DND-41 (cell line): ENCODE data around the gene FBLN5.

Source experiments
- ATAC-seq: fragments of 200-7000 bp; cut with Tn5 transposase; 3 replicates; pipeline ENCODE4 v1.9.1; 2021; ENCODE audit warnings: low read depth; ENCODE audit not compliant: insufficient read depth
- DNase-seq: peaks from one replicate; pipeline ENCODE4 v3.0.0-alpha.2; 2020
- H2AFZ ChIP-seq: 2 replicates; pipeline ENCODE4 v1.6.0; 2012; ENCODE audit warnings: low read depth, low read length
- H3K27ac ChIP-seq: 2 replicates; pipeline ENCODE4 v1.5.1; 2012; ENCODE audit warnings: low read length, inconsistent platforms
- H3K27me3 ChIP-seq: fragments of 200-600 bp; sonication (generic); 2 replicates; pipeline ENCODE4 v1.6.0; 2012; ENCODE audit warnings: low read length, mild to moderate bottlenecking, inconsistent platforms; ENCODE audit not compliant: insufficient read depth, poor library complexity
- H3K36me3 ChIP-seq: 2 replicates; pipeline ENCODE4 v1.5.1; 2012; ENCODE audit warnings: low read length, inconsistent platforms; ENCODE audit not compliant: insufficient read depth
- H3K4me1 ChIP-seq: 2 replicates; pipeline ENCODE4 v1.5.1; 2012; ENCODE audit warnings: mild to moderate bottlenecking, low read length; ENCODE audit not compliant: insufficient read depth
- H3K4me2 ChIP-seq: 2 replicates; pipeline ENCODE4 v1.6.0; 2012; ENCODE audit warnings: mild to moderate bottlenecking, moderate library complexity, low read length, inconsistent platforms; ENCODE audit not compliant: insufficient read depth
- H3K4me3 ChIP-seq, 2 experiments: fragments of 200-600 bp in 1 of 2; shearing (Covaris generic) in 1 of 2; 2 replicates each; pipeline ENCODE4 v1.5.1; 2012 to 2016; ENCODE audit warnings: inconsistent platforms in 2 of 2, low read length in 2 of 2, mild to moderate bottlenecking in 2 of 2, low read depth in 1 of 2, moderate library complexity in 1 of 2
- H3K79me2 ChIP-seq: 2 replicates; pipeline ENCODE4 v1.6.0; 2012; ENCODE audit warnings: low read length, inconsistent platforms; ENCODE audit not compliant: insufficient read depth
- H3K9ac ChIP-seq: 2 replicates; pipeline ENCODE4 v1.6.0; 2012; ENCODE audit warnings: low read depth, mild to moderate bottlenecking, inconsistent platforms, low read length, moderate library complexity
- H3K9me3 ChIP-seq: 2 replicates; pipeline ENCODE4 v1.5.1; 2012; ENCODE audit warnings: low read length, moderate library complexity, mild to moderate bottlenecking, inconsistent platforms; ENCODE audit not compliant: insufficient read depth, severe bottlenecking
- H4K20me1 ChIP-seq: 2 replicates; pipeline ENCODE4 v1.6.0; 2012; ENCODE audit warnings: low read length; ENCODE audit not compliant: insufficient read depth
- CTCF ChIP-seq: IDR thresholded peaks from 2 replicates; pipeline ENCODE4 v1.5.1; 2012; ENCODE audit warnings: borderline replicate concordance, low read length, moderate library complexity, mild to moderate bottlenecking; ENCODE audit not compliant: poor library complexity, severe bottlenecking; ENCODE audit errors: extremely low read depth
- EZH2 ChIP-seq: IDR thresholded peaks from 3 replicates; pipeline ENCODE4 v1.6.1; 2012; ENCODE audit warnings: borderline replicate concordance, low read depth, mild to moderate bottlenecking, moderate library complexity, low read length, inconsistent platforms; ENCODE audit not compliant: severe bottlenecking

The FBLN5 gene

DNA sequence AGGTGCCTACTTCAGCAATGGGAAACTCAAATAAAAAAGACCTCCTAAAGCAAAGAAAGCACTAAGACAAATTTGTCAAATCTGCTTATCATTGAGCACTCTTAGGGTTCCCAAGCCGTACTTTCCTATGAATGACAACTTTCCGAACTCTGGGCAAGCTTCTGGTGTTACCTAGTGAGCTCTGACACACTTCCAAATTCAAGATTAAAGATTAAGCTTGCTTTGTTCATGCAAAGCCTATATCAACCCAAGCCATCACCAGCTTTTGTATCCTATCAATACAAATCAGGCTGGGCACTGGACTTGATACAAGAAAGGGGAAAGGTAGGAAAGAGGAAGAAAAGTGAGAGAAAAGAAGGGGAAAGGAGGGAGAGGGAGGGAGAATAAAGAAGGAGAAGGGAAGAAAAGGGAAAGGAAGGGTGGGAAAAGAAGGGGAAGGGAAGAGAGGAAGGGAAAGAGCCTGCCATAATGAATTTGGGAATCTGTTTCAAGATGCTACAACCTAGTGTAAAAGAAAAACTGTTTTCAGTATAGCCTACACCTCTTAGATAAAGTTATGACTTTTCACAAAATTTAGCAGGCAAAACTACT lies 23.8 kb upstream of the FBLN5 start:
- TF ChIP-seq CTCF (no peak), EZH2 (no peak)
- ATAC-seq, result no peak

DNA sequence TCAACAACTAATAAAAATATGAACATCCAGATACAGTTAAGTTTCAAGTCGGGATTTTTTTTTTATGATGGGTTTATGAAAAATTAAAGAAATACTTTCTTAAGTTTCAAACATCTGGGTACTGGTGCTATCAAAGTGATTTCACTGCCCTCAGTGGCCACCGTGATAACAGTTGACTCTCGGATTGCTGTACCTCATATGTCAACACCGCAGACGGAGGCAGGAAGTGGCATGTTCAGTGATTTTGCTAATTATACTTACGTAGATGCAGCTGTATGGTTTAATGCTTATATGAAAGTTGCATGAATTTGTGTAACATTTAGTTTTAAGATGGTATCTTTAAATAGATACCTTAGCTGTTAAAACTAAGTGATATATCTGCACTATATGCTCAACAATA lies 20.8 kb upstream of the FBLN5 start:
- no peak for TF ChIP-seq CTCF
- no peak for TF ChIP-seq EZH2
- no peaks in the 10 kb centered on the region for H3K79me2 ChIP-seq
- no peaks in the 10 kb centered on the region for H3K4me1 ChIP-seq
- ATAC-seq (no peak), DNase-seq (no peak)
- peaks cover 43% of the 10 kb centered on the region for H3K36me3 ChIP-seq
- H3K27me3 ChIP-seq, result no peaks in the 10 kb centered on the region
- no peaks in the 10 kb centered on the region for H4K20me1 ChIP-seq
- H2AFZ ChIP-seq, result no peak overlapping the region
- H3K4me3 ChIP-seq, result no peak overlapping the region
- no peak overlapping the region for H3K9ac ChIP-seq
- H3K9me3 ChIP-seq, result no peaks in the 10 kb centered on the region
- H3K27ac ChIP-seq, result no peak overlapping the region
- H3K4me2 ChIP-seq, result no peak overlapping the region

More for the DNA sequence above, 23.8 kb upstream of the FBLN5 start:
- Histone ChIP-seq H3K4me2 (no peak overlapping the region), H4K20me1 (no peaks in the 10 kb centered on the region), H3K27ac (no peak overlapping the region), H3K27me3 (no peaks in the 10 kb centered on the region), H3K36me3 (peaks cover 63% of the 10 kb centered on the region), H2AFZ (no peak overlapping the region), H3K9ac (no peak overlapping the region), H3K4me3 (no peak overlapping the region), H3K4me1 (no peaks in the 10 kb centered on the region), H3K79me2 (no peaks in the 10 kb centered on the region), H3K9me3 (no peaks in the 10 kb centered on the region)
- DNase-seq, result no peak

- Histone ChIP-seq H3K4me1 (no peaks in the 10 kb centered on the region), H3K4me2 (no peak overlapping the region), H3K27me3 (no peaks in the 10 kb centered on the region), H4K20me1 (no peaks in the 10 kb centered on the region), H2AFZ (no peak overlapping the region), H3K79me2 (no peaks in the 10 kb centered on the region), H3K4me3 (no peak overlapping the region), H3K9me3 (no peaks in the 10 kb centered on the region), H3K27ac (no peak overlapping the region), H3K36me3 (peaks cover 16% of the 10 kb centered on the region), H3K9ac (no peak overlapping the region)
- TF ChIP-seq CTCF (no peak), EZH2 (no peak)
- ATAC-seq, result no peak
- DNase-seq, result no peak
These were observed 17.2 kb upstream of the FBLN5 start for GRCh38 chr14:91964724-91965123.

DNA sequence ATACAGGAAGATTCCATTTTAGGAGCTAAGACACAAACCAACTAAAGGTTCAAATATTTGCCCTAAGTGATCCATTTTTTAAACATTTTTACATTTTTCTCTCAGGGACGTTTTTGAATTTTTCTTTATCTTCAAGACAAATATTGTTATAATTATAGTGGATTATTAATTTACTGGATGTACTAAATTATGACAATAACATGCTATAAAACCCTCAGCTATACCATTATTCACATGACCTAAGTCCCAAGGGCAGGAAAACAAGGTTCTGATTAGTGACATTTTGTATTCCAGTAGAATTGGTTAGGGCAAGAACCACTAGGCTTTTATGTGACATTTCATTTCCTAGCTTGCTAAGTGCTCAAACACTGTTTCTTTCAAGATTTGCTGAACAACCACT lies 16.5 kb upstream of the FBLN5 start:
- Histone ChIP-seq H3K36me3 (peaks cover 9% of the 10 kb centered on the region), H3K27ac (no peak overlapping the region), H3K9me3 (no peaks in the 10 kb centered on the region), H3K4me1 (no peaks in the 10 kb centered on the region), H3K4me2 (no peak overlapping the region), H2AFZ (no peak overlapping the region), H4K20me1 (no peaks in the 10 kb centered on the region), H3K4me3 (no peak overlapping the region), H3K9ac (no peak overlapping the region), H3K79me2 (no peaks in the 10 kb centered on the region), H3K27me3 (no peaks in the 10 kb centered on the region)
- ATAC-seq (no peak), DNase-seq (no peak)
- TF ChIP-seq CTCF (no peak), EZH2 (no peak)
